HepG2 (cell line): ENCODE measurements around the gene SOCS7. TPM values are rescaled to one million over a fixed set of nuclear protein-coding genes. Genes with fewer than 3 reads are reported as not detected.

Experiments
- ATAC-seq: fragments of 200-7000 bp; cut with Tn5 transposase; 3 replicates; pipeline ENCODE4 v1.9.1; 2020; ENCODE audit warnings: mild to moderate bottlenecking, moderate library complexity
- BruUV-seq: library from RNA; stranded (reverse); fragments of 400-500 nt; replicated peaks from 2 replicates; lab custom pipeline; 2021; lab: Mats Ljungman, UMichigan
- CTCF ChIA-PET: fragments of 300-600 bp; formaldehyde crosslinking; extraction: SDS; loops from one replicate; lab custom pipeline; 2021; ENCODE audit warnings: low total read pairs, inconsistent platforms, low intra/inter-chr PET ratio; lab: Yijun Ruan, JAX
- POLR2A ChIA-PET: fragments of 350-600 bp; sonication (Branson Sonifier 250); formaldehyde crosslinking; loops from one replicate; lab custom pipeline; 2020; ENCODE audit warnings: antibody characterized with exemption, inconsistent platforms; lab: Yijun Ruan, JAX
- DNase-seq: peaks from one replicate; pipeline ENCODE4 v3.0.0-alpha.2; 2015; ENCODE audit warnings: low spot score
- FAIRE-seq: peaks from 3 replicates; lab custom pipeline; 2011; peaks lifted over from hg19 to GRCh38; lab: Jason Lieb, UNC
- H2AFZ ChIP-seq: one replicate; pipeline ENCODE4 v1.6.1; 2011; ENCODE audit warnings: low read length, inconsistent platforms
- H3K27ac ChIP-seq: fragments of 300-600 bp; 3 replicates; pipeline ENCODE4 v1.8.0; 2011; ENCODE audit warnings: mixed run types, mild to moderate bottlenecking, mixed read lengths, low read length, inconsistent platforms; ENCODE audit not compliant: insufficient read depth; ENCODE audit errors: extremely low read length
- H3K27me3 ChIP-seq, 2 experiments: fragments of 200-600 bp in 1 of 2; 2 replicates in 1 of 2; 3 replicates in 1 of 2; pipeline versions ENCODE4 v1.6.0 to v1.8.0; 2011; ENCODE audit warnings: low read length in 2 of 2, mild to moderate bottlenecking in 2 of 2, moderate library complexity in 2 of 2, inconsistent platforms in 1 of 2; ENCODE audit not compliant: insufficient read depth in 2 of 2, control insufficient read depth in 1 of 2
- H3K36me3 ChIP-seq, 2 experiments: fragments of 200-600 bp in 1 of 2; replicated peaks in 1 of 2; 2 replicates in 1 of 2; 3 replicates in 1 of 2; pipeline versions ENCODE4 v1.5.1 to v1.8.0; 2011; ENCODE audit warnings: low read length in 2 of 2, inconsistent platforms in 1 of 2; ENCODE audit not compliant: insufficient read depth in 2 of 2, control insufficient read depth in 1 of 2
- H3K4me1 ChIP-seq: 2 replicates; pipeline ENCODE4 v1.5.1; 2012; ENCODE audit warnings: low read length, inconsistent platforms; ENCODE audit not compliant: insufficient read depth
- H3K4me2 ChIP-seq: 2 replicates; pipeline ENCODE4 v1.6.0; 2011; ENCODE audit warnings: low read depth, low read length, inconsistent platforms
- H3K4me3 ChIP-seq, 3 experiments: fragments of 200-600 bp in 1 of 3; sonication (generic), shearing (Covaris generic) in 1 of 3; replicated peaks in 1 of 3; 2 replicates each; pipeline ENCODE4 v1.5.1; 2011 to 2016; ENCODE audit warnings: low read length in 3 of 3, inconsistent platforms in 2 of 3, low read depth in 2 of 3, mild to moderate bottlenecking in 2 of 3, control low read depth in 1 of 3, mixed read lengths in 1 of 3; ENCODE audit not compliant: insufficient read depth in 1 of 3
- H3K79me2 ChIP-seq: one replicate; pipeline ENCODE4 v1.6.1; 2011; ENCODE audit warnings: low read length, inconsistent platforms; ENCODE audit not compliant: insufficient read depth
- H3K9ac ChIP-seq: 2 replicates; pipeline ENCODE4 v1.6.0; 2011; ENCODE audit warnings: mild to moderate bottlenecking, low read depth, low read length, inconsistent platforms; ENCODE audit not compliant: insufficient read depth
- H3K9me3 ChIP-seq: 2 replicates; pipeline ENCODE4 v1.5.1; 2012; ENCODE audit warnings: mild to moderate bottlenecking, low read length
- H4K20me1 ChIP-seq: 2 replicates; pipeline ENCODE4 v1.6.0; 2011; ENCODE audit warnings: inconsistent platforms, mild to moderate bottlenecking, low read length, moderate library complexity; ENCODE audit not compliant: insufficient read depth
- KLF6 ChIP-seq: IDR thresholded peaks from 2 replicates; pipeline ENCODE4 v1.8.0; 2016; ENCODE audit warnings: missing biosample characterization, missing genetic modification reagents
- MBNL3 ChIP-seq: fragments of 250-450 bp; sonication (Bioruptor Pico); conservative IDR thresholded peaks from 2 replicates; pipeline ENCODE4 v1.8.0; 2022; ENCODE audit warnings: mild to moderate bottlenecking, inconsistent platforms
- MXD4 ChIP-seq: IDR thresholded peaks from 2 replicates; pipeline ENCODE4 v1.6.1; 2016; ENCODE audit warnings: mild to moderate bottlenecking, missing biosample characterization, missing genetic modification reagents
- NCOA5 ChIP-seq: sonication (generic); formaldehyde crosslinking; IDR thresholded peaks from 2 replicates; pipeline ENCODE4 v1.4.0; 2020; ENCODE audit warnings: missing genetic modification reagents
- PHF5A ChIP-seq: IDR thresholded peaks from one replicate; pipeline ENCODE4 v1.6.1; 2018; ENCODE audit warnings: low read depth, missing genetic modification reagents; ENCODE audit not compliant: unreplicated experiment
- SIN3A ChIP-seq: IDR thresholded peaks from 2 replicates; pipeline ENCODE4 v1.6.1; 2011; ENCODE audit warnings: low read depth, mild to moderate bottlenecking, control low read depth, low read length, borderline replicate concordance
- SNAI1 ChIP-seq: sonication (generic); formaldehyde crosslinking; IDR thresholded peaks from 2 replicates; pipeline ENCODE4 v1.5.0; 2020; ENCODE audit warnings: mild to moderate bottlenecking, missing genetic modification reagents, borderline replicate concordance
- ZNF205 ChIP-seq: IDR thresholded peaks from 2 replicates; pipeline ENCODE4 v1.6.1; 2018; ENCODE audit warnings: missing biosample characterization, missing genetic modification reagents
- ZNF709 ChIP-seq: sonication (generic); formaldehyde crosslinking; IDR thresholded peaks from 2 replicates; pipeline ENCODE4 v1.5.0; 2020; ENCODE audit warnings: mild to moderate bottlenecking, missing genetic modification reagents
- ZNF761 ChIP-seq: sonication (generic); formaldehyde crosslinking; conservative IDR thresholded peaks from 2 replicates; pipeline ENCODE4 v1.4.0; 2020; ENCODE audit warnings: mild to moderate bottlenecking, missing genetic modification reagents
- ZNF770 ChIP-seq: sonication (generic); formaldehyde crosslinking; IDR thresholded peaks from 2 replicates; pipeline ENCODE4 v1.5.0; 2020; ENCODE audit warnings: mild to moderate bottlenecking, missing genetic modification reagents
- ZNF780A ChIP-seq: sonication (generic); formaldehyde crosslinking; IDR thresholded peaks from 2 replicates; pipeline ENCODE4 v1.8.0; 2022; ENCODE audit warnings: mild to moderate bottlenecking, missing genetic modification reagents, moderate library complexity
- ZNF883 ChIP-seq: sonication (generic); formaldehyde crosslinking; IDR thresholded peaks from 2 replicates; pipeline ENCODE4 v1.5.1; 2020; ENCODE audit warnings: mild to moderate bottlenecking, missing genetic modification reagents; ENCODE audit errors: not compliant biosample characterization
- in situ Hi-C: cut with HindIII; loops from 2 replicates; pipeline ENCODE4 v1.10.0; 2017; ENCODE audit warnings: low pct_unique_long_range_greater_than_20kb; ENCODE audit not compliant: extremely low pct_ligation_motif_present
- intact Hi-C: fragments of 100-400 bp; cut with micrococcal nuclease; formaldehyde crosslinking; loops from one replicate; pipeline ENCODE4 v1.10.0; 2022; ENCODE audit not compliant: unreplicated experiment
- polyA plus RNA-seq, 8 experiments: library from polyadenylated mRNA; depleted of rRNA in 3 of 8; stranded (reverse) in 7 of 8; unstranded in 1 of 8; fragments of >200 nt; fragmentation: Illumina TruSeq in 4 of 8; extraction: Trizol in 4 of 8; gene quantifications; 2 replicates each; pipeline versions ENCODE4 v1.2.1 to v1.2.3, GENCODE V29; 2011 to 2016; ENCODE audit warnings: low read depth in 4 of 8, missing spikeins in 1 of 8, mixed read lengths in 1 of 8; ENCODE audit not compliant: insufficient read depth in 1 of 8
- total RNA-seq, 5 experiments: library from RNA; depleted of rRNA; stranded (reverse); fragments of >200 nt; fragmentation: Illumina TruSeq; extraction: Trizol; gene quantifications; 2 replicates each; pipeline ENCODE4 v1.2.3, GENCODE V29; 2016; ENCODE audit warnings: low read depth in 1 of 5
- TF ChIP-seq, protein P1 (sequence below): sonication (generic); formaldehyde crosslinking; IDR thresholded peaks from 2 replicates; pipeline ENCODE4 v1.4.0; 2020; ENCODE audit warnings: low read depth, mild to moderate bottlenecking, missing genetic modification reagents
- TF ChIP-seq, protein P2 (sequence below): sonication (generic); formaldehyde crosslinking; conservative IDR thresholded peaks from 2 replicates; pipeline ENCODE4 v1.4.0; 2020; ENCODE audit warnings: missing genetic modification reagents

The SOCS7 gene
- total and polyA plus RNA-seq, 2 of the 13 experiments (the other 11 are each of a cell fraction or from before 2014, with no cell fraction given) = 19.2 to 24.2 TPM

- TF ChIP-seq ZNF770 (no peak), ZNF205 (CRISPR knock-in tag) (no peak), SIN3A (no peak), ZNF709 (CRISPR knock-in tag) (no peak), PHF5A (CRISPR knock-in tag) (no peak)
- TF ChIP-seq, protein P1, sequence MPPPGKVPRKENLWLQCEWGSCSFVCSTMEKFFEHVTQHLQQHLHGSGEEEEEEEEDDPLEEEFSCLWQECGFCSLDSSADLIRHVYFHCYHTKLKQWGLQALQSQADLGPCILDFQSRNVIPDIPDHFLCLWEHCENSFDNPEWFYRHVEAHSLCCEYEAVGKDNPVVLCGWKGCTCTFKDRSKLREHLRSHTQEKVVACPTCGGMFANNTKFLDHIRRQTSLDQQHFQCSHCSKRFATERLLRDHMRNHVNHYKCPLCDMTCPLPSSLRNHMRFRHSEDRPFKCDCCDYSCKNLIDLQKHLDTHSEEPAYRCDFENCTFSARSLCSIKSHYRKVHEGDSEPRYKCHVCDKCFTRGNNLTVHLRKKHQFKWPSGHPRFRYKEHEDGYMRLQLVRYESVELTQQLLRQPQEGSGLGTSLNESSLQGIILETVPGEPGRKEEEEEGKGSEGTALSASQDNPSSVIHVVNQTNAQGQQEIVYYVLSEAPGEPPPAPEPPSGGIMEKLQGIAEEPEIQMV (CRISPR knock-in tag) = no peak
- TF ChIP-seq, protein P2, sequence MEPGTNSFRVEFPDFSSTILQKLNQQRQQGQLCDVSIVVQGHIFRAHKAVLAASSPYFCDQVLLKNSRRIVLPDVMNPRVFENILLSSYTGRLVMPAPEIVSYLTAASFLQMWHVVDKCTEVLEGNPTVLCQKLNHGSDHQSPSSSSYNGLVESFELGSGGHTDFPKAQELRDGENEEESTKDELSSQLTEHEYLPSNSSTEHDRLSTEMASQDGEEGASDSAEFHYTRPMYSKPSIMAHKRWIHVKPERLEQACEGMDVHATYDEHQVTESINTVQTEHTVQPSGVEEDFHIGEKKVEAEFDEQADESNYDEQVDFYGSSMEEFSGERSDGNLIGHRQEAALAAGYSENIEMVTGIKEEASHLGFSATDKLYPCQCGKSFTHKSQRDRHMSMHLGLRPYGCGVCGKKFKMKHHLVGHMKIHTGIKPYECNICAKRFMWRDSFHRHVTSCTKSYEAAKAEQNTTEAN (CRISPR knock-in tag) = no peak
Observed at GRCh38 chr17:38338535-38338934, 13.1 kb upstream of the SOCS7 start (continued).

DNA sequence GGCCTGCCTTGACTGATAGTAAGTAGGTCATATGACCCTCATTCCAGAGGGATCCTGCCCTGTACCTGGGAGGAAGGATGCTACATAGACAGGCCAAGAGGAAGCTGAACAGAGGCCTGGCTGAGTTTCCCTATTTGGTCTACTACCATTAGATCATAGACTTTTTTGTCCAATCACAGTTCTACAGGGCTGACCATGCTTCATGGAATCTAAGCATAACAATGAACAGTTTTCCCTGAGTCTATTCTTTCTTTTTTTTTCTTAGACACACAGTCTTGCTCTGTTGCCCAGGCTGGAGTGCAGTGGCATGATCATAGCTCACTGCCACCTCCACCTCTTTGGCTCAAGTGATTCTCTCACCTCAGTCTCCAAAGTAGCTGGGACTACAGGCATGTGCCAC, 11.8 kb upstream of the SOCS7 start:
- Histone ChIP-seq H3K9me3 (no peaks in the 10 kb centered on the region), H3K9ac (no peak overlapping the region), H3K4me3 (no peak overlapping the region), H3K27ac (no peak overlapping the region)
- BruUV-seq = no TSS peak
- DNase-seq = no peak
- TF ChIP-seq KLF6 (CRISPR knock-in tag) (no peak), MXD4 (CRISPR knock-in tag) (no peak), NCOA5 (no peak), MBNL3 (no peak), ZNF780A (CRISPR knock-in tag) (no peak), ZNF883 (no peak), SNAI1 (CRISPR knock-in tag) (no peak), ZNF761 (CRISPR knock-in tag) (no peak)
- TF ChIP-seq, all 625 proteins: peak for 0
- ATAC-seq = no peak
- in situ Hi-C loops = loop anchor here (5.0 kb wide), 1 partner anchor 152 kb away; no protein-coding TSS in a partner anchor
- ChIA-PET POLR2A (no interaction called here), CTCF (no interaction called here)
- Histone ChIP-seq H3K36me3 (no peaks in the 10 kb centered on the region), H2AFZ (no peak overlapping the region), H3K27me3 (peaks cover 12 to 44% of the 10 kb centered on the region in 2 experiments; a peak in 4 of 5 replicates), H3K79me2 (no peaks in the 10 kb centered on the region), H4K20me1 (no peaks in the 10 kb centered on the region), H3K4me2 (no peak overlapping the region), H3K4me1 (peaks cover 6% of the 10 kb centered on the region; the same call in 1 of the 2 replicates)
- FAIRE-seq = no peak
- intact Hi-C loops = no loop called here
